Measurements from ENCODE around the gene CACNA1I.

The CACNA1I gene

DNA sequence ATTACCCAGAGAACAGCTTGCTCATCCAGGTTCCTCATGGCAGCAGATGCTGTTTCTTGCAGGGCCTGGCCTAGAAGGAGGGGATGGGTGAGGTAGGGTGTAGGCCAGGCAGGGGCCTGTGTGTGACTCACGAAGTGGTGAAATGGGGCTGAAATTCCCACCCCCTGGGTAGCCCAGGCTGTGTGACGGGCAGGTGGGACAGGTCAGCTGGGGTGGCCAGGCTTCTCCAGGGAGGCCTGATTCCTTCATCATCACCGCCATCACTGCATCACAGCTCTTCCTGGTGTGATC lies 83.2 kb downstream of the CACNA1I start:
- Histone ChIP-seq H3F3A (ENCODE audit: insufficient read depth) (no peaks in the 10 kb centered on the region), H3K4me3 (ENCODE audit: insufficient read depth, low read length, poor library complexity, severe bottlenecking) (no peak overlapping the region)

DNA sequence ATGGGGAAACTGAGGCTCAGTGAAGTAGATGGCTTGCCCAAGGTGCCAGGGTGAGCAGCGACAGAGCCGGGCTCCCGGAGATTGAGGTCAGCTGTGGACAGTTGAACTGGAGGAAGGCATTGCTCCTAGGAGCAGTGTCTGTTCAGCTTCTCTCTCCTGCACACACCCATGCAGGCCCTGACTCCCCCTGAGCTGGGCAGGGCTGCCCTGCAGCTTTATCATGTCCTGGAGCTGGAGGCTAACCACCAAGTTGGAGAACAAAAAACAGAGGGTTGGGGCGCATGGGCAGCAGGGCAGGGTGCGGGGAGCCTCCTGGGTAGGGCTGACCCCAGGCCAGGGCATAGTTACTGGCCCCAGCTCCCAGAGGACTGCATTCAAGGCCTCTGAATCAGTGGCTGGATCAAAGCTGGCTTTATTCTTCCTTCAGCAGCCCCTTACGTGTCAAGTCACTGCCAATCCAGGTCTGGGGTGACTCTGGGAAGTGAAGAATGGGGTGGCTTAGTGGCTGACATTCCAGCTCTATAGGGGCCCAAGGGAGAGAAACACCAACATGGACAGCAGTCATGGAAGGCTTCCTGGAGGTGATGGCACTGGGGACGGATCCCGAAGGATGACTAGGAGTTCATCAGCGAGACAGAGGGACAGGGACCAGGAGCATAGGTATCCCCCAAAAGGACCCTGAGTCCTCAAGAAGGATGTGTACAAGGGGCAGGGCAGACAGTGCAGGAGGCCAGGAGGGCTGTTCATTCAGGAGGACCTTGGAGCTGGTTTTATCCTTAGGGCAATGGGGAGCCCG lies 83.8 kb downstream of the CACNA1I start:
- Histone ChIP-seq H3K36me3 (ENCODE audit: low read length) (no peaks in the 10 kb centered on the region), H2AFZ (ENCODE audit: low read depth, low read length, severe bottlenecking) (no peak overlapping the region), H3K27me3 (ENCODE audit: low read length) (no peaks in the 10 kb centered on the region), H3F3A (ENCODE audit: insufficient read depth) (no peaks in the 10 kb centered on the region), H3K27ac (ENCODE audit: low read depth, low read length) (no peak overlapping the region), H3K4me3 (ENCODE audit: insufficient read depth, low read length, poor library complexity, severe bottlenecking) (no peak overlapping the region), H3K9me3 (ENCODE audit: insufficient read depth, low read length) (no peaks in the 10 kb centered on the region), H3K79me2 (ENCODE audit: insufficient read depth, low read length) (no peaks in the 10 kb centered on the region), H3K4me2 (ENCODE audit: low read depth, low read length, poor library complexity, severe bottlenecking) (no peak overlapping the region), H3K9ac (ENCODE audit: low read length) (no peak overlapping the region), H3K9me2 (replicated peaks; ENCODE audit: insufficient read depth, low read length) (no peaks in the 10 kb centered on the region), H4K20me1 (ENCODE audit: low read depth, low read length) (no peaks in the 10 kb centered on the region)
- TF ChIP-seq EZH2phosphoT487 (conservative IDR thresholded peaks at IDR 0.05; ENCODE audit: low read length), result no peak
- TF ChIP-seq, protein P1, sequence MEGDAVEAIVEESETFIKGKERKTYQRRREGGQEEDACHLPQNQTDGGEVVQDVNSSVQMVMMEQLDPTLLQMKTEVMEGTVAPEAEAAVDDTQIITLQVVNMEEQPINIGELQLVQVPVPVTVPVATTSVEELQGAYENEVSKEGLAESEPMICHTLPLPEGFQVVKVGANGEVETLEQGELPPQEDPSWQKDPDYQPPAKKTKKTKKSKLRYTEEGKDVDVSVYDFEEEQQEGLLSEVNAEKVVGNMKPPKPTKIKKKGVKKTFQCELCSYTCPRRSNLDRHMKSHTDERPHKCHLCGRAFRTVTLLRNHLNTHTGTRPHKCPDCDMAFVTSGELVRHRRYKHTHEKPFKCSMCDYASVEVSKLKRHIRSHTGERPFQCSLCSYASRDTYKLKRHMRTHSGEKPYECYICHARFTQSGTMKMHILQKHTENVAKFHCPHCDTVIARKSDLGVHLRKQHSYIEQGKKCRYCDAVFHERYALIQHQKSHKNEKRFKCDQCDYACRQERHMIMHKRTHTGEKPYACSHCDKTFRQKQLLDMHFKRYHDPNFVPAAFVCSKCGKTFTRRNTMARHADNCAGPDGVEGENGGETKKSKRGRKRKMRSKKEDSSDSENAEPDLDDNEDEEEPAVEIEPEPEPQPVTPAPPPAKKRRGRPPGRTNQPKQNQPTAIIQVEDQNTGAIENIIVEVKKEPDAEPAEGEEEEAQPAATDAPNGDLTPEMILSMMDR (IDR thresholded peaks at IDR 0.05; ENCODE audit: insufficient read depth, low read length, poor library complexity, severe bottlenecking), result no peak

More for the DNA sequence above, 83.2 kb downstream of the CACNA1I start:
- Histone ChIP-seq H3K27me3 (ENCODE audit: low read length) (no peaks in the 10 kb centered on the region), H4K20me1 (ENCODE audit: low read depth, low read length) (no peaks in the 10 kb centered on the region), H3K4me2 (ENCODE audit: low read depth, low read length, poor library complexity, severe bottlenecking) (no peak overlapping the region), H3K9me3 (ENCODE audit: insufficient read depth, low read length) (no peaks in the 10 kb centered on the region), H3K9me2 (replicated peaks; ENCODE audit: insufficient read depth, low read length) (no peaks in the 10 kb centered on the region), H3K79me2 (ENCODE audit: insufficient read depth, low read length) (no peaks in the 10 kb centered on the region), H3K36me3 (ENCODE audit: low read length) (no peaks in the 10 kb centered on the region), H3K9ac (ENCODE audit: low read length) (no peak overlapping the region), H2AFZ (ENCODE audit: low read depth, low read length, severe bottlenecking) (no peak overlapping the region), H3K27ac (ENCODE audit: low read depth, low read length) (no peak overlapping the region)
- no peak for TF ChIP-seq EZH2phosphoT487 (conservative IDR thresholded peaks at IDR 0.05; ENCODE audit: low read length)
- TF ChIP-seq, protein P1 (IDR thresholded peaks at IDR 0.05; ENCODE audit: insufficient read depth, low read length, poor library complexity, severe bottlenecking), result no peak

DNA sequence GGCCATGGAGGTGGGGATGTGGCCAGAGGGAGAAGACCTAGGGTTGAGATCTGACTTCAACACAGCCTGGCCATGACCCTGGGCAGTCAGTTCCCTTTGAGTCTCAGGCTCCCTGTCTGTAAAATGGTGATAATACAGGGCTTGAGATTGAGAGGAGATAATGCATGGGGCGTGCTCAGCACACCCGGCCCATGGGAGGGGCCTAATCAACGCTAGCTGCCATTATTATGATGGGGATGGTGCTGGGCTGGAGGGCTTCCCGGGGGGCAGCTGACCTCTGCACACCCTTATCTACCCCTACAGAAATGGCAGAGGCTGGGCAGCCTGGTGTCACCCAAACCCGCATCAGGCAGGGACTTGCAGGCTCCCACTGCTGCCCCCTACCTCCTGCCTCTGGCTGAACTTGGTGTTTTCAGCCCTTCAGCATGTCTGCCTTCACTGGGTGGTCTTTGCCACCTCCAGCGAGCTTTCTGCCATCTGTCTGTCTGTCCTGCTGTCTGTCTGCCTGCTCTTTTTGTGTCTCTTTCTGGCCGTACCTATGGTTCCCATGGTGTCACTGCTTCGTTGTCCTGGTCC lies 84.5 kb downstream of the CACNA1I start:
- no peaks in the 10 kb centered on the region for H4K20me1 ChIP-seq (ENCODE audit: low read depth, low read length)
- no peaks in the 10 kb centered on the region for H3K9me3 ChIP-seq (ENCODE audit: insufficient read depth, low read length)
- no peak overlapping the region for H2AFZ ChIP-seq (ENCODE audit: low read depth, low read length, severe bottlenecking)
- no peak overlapping the region for H3K4me3 ChIP-seq (ENCODE audit: insufficient read depth, low read length, poor library complexity, severe bottlenecking)
- no peaks in the 10 kb centered on the region for H3F3A ChIP-seq (ENCODE audit: insufficient read depth)
- no peaks in the 10 kb centered on the region for H3K27me3 ChIP-seq (ENCODE audit: low read length)
- H3K4me2 ChIP-seq (ENCODE audit: low read depth, low read length, poor library complexity, severe bottlenecking), result no peak overlapping the region
- TF ChIP-seq EZH2phosphoT487 (conservative IDR thresholded peaks at IDR 0.05; ENCODE audit: low read length), result no peak
- TF ChIP-seq, protein P1 (IDR thresholded peaks at IDR 0.05; ENCODE audit: insufficient read depth, low read length, poor library complexity, severe bottlenecking), result no peak
- H3K79me2 ChIP-seq (ENCODE audit: insufficient read depth, low read length), result no peaks in the 10 kb centered on the region
- no peaks in the 10 kb centered on the region for H3K9me2 ChIP-seq (replicated peaks; ENCODE audit: insufficient read depth, low read length)
- H3K9ac ChIP-seq (ENCODE audit: low read length), result no peak overlapping the region
- H3K36me3 ChIP-seq (ENCODE audit: low read length), result no peaks in the 10 kb centered on the region
- no peak overlapping the region for H3K27ac ChIP-seq (ENCODE audit: low read depth, low read length)

Data from SU-DHL-6 (cell line).